GM08714 (cell line): ENCODE data around the gene HOXA5.

Experiments
- H3K4me3 ChIP-seq: fragments of 200-500 bp; sonication (Bioruptor generic); 2 replicates; pipeline ENCODE4 v1.5.1; 2014; ENCODE audit warnings: mild to moderate bottlenecking, low read length, inconsistent platforms
- ZNF274 ChIP-seq: IDR thresholded peaks from 2 replicates; pipeline ENCODE4 v1.6.1; 2012; ENCODE audit warnings: mild to moderate bottlenecking, low read depth, low read length

HOXA5 gene

DNA sequence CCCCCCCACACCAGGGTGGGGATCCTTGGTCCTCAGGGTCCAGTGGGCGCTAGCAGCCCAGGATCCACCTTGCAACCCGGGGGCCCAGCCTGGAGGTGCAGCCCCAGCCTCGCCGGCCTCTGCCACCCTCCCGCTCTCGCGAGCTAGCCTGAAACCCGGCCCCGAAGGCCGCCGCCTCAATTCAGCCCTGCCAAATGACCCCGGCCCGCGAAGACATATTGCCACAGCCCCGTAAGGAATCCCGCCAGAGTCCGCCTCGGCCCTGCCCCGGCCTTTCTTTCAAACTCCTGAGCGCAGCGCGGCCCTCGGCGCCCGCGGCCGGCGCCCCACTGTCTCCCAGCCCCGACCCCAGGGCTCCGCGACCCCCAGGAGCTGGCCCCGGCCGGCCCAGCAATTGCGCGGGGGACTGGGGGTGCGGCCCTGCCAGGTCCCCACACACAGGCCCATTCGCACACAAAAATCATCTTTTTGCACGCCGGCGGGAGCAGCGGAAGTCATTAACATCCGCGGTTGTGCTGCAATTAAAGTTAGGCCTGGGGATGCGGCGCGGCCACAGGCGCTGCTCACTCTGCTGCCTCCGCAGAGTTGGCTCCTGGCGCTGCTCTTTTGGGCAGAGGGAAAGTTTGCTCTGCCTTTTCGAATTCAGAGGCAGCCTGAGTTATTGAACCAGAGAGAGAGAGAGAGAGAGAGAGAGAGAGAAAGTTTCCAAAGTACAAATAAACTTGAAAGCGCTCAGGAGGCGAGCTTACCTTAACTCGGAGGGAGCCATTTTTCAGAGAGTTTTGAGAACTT, 4.0 kb downstream of the HOXA5 start:
- no peak overlapping the region for H3K4me3 ChIP-seq
- TF ChIP-seq ZNF274: no peak

- H3K4me3 ChIP-seq: no peak overlapping the region
- TF ChIP-seq ZNF274: no peak
Observed at GRCh38 chr7:27138985-27139333, 4.5 kb downstream of the HOXA5 start.

GRCh38 chr7:27138472-27138871, 5.0 kb downstream of the HOXA5 start:
- TF ChIP-seq ZNF274: no peak
- H3K4me3 ChIP-seq: no peak overlapping the region

GRCh38 chr7:27137640-27138315, 5.7 kb downstream of the HOXA5 start:
- TF ChIP-seq ZNF274: no peak
- H3K4me3 ChIP-seq: no peak overlapping the region

GRCh38 chr7:27134392-27134791, 9.1 kb downstream of the HOXA5 start:
- no peak overlapping the region for H3K4me3 ChIP-seq
- no peak for TF ChIP-seq ZNF274

DNA sequence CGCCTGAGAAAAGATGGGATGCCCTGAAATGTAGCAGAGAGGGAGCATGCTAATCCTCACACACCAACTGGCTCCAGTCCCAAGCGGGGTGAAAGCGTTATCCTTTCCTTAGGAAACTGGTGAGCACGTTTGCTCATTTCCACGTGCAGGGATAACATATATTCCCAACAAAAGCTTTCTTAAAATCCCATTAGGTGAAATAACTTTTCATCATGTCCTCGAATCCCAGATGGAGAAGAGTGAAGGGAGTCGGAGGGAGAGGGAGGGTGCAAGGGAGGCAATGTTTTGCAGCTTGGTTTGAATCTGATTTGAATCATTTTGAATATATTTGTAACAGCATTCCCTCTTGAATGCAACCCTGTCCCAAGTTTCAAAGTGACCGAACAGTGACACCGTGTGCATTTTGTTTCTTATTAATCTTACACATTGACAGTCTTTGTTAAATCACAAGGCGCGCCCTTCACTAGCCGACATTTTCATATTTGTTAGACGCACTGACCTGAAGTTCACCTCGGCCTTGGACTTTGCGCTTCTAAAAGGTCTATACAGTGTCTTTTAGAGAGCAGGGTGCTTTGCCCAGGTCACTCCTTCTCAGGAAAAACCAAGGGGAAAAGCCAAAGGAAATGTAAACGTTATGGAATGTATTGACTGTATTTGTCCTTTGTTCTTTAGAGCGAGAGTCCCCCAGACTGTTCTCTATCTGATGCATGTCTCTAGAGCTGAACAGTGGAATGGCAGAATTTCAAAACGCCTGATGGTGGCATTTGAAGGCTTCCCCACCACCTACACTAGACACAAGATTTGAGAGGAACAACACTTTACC, 9.9 kb downstream of the HOXA5 start:
- H3K4me3 ChIP-seq: no peak overlapping the region
- TF ChIP-seq ZNF274: no peak

DNA sequence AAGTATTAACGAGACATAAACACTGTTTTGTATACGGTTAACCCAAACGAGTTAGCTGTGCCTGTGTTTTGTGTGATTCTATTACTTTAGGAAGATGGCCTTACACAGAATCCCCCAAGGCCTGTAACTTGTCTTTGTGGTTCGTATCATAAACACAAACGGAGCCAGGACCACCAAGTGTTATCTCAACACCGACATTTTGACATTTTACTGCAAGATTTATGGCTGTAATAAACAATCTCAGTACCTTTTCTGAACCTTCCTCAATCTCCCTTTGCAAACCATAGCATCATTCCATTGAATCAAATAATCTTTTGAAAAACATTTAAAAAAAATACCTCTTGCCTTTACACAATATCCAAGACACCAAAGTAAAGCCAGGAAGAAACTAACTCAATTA, 10.5 kb downstream of the HOXA5 start:
- TF ChIP-seq ZNF274: no peak
- H3K4me3 ChIP-seq: no peak overlapping the region

DNA sequence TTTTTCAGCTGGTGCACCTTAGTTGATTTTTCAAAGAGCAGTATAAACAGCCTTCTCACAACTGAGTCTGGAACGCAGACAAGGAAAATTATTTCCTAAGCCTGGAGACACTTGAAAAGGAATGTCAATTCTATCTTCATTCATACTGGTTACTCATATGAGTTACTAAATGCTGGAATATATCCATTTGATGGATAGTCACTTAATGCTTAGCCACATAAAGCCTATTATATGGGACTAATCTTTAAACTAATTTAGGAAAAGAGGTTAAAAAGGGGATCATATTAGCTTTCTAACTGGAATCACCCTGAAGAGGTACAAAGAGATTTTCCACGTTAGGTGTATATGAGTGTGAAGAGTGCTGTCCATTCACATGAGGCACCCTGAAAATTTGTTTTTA, 11.3 kb downstream of the HOXA5 start:
- H3K4me3 ChIP-seq: no peak overlapping the region
- TF ChIP-seq ZNF274: no peak

DNA sequence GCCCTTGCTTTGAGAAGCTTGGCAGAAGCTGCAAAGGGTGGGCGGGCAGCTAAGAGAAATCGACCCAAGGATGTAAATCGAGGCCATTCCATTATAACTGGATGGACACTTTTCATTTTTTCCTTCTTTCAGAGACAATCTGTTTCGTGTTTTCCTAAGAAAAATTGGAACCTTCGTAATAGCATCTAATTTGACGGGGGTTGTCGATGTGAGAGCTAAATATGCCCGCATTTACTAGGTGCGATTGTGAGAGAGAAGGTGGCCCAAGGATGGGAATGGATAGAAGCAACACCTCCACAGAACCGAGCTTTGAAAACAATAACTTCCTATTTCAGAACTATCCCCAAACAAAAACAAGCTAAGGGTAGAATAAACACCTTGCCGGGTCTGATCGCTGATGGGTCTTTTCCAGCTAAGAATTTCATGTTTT, 12.1 kb downstream of the HOXA5 start:
- no peak for TF ChIP-seq ZNF274
- H3K4me3 ChIP-seq: no peak overlapping the region

DNA sequence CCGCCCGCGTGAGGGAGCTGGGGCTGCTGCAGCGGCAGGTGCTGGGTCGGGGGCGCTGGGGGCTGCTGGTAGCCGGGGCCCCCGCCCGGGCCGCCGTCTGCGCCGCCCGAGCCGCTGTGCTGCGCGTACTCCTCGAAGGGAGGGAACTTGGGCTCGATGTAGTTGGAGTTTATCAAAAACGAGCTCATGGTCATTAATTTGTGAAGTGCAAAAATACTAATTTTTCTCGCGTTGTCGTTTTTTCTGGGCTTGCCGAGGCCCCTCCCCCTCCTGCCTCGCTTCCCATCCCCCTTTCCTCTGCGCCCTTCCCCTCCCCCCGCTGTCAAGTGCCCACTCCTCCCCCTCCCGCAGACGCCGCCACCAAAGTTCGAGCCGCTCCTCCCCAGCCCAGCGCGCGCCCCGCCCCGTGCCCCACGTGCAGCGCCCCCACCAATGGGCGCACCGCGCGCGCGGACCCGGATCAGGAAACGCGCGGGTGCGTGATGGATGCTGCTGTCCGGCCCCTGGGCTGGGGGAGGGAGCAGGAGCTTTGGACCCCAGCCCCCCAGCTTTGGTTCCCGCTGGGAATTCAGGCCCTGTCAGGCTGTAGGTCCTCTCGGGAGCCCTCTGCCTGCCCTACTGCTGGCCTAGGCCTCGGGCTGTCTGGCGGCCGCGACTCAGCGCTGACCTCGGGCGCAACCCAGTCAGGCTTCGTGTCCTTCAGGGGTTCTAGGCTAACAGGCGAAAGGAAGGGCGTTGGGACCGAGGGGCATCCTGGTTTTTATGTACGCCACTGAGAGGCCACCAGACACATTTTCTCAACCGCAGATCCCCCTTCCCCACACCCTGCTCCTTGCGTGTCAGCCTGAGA, 12.7 kb downstream of the HOXA5 start, which contains the start of gene HOXA4:
Gene HOXA4, minus strand, starts transcription at position 218 of the 850 bp plus-strand sequence. Its CDS starts 24 bp downstream, at position 194.
- TF ChIP-seq ZNF274: no peak
- H3K4me3 ChIP-seq: peak within 1 kb of the TSS; percentile 39

- TF ChIP-seq ZNF274: no peak
- peak overlapping the region; percentile 21; the same call in 1 of the 2 replicates for H3K4me3 ChIP-seq
Observed at GRCh38 chr7:27129729-27130539, 13.5 kb downstream of the HOXA5 start.

GRCh38 chr7:27128776-27129728, 14.4 kb downstream of the HOXA5 start:
- TF ChIP-seq ZNF274: no peak
- no peak overlapping the region for H3K4me3 ChIP-seq
